Endothelial cell of umbilical vein (primary cell): ENCODE measurements around the gene LRRTM4. TPM values are rescaled to one million over a fixed set of nuclear protein-coding genes. Genes with fewer than 3 reads are reported as not detected.

Source experiments
- BruUV-seq: library from RNA; stranded (reverse); fragments of 400-500 nt; replicated peaks from 2 replicates; lab custom pipeline; 2021; lab: Mats Ljungman, UMichigan
- CTCF ChIA-PET: fragments of 300-600, 350-600 bp; sonication (Branson Sonifier 250); formaldehyde crosslinking; loops from one replicate; lab custom pipeline; 2021; ENCODE audit warnings: antibody characterized with exemption, inconsistent platforms; lab: Charles Lee
- POLR2A ChIA-PET: fragments of 300-600, 350-600 bp; sonication (Branson Sonifier 250); formaldehyde crosslinking; loops from one replicate; lab custom pipeline; 2021; ENCODE audit warnings: antibody characterized with exemption, inconsistent platforms; lab: Charles Lee
- DNase-seq: peaks from one replicate; pipeline ENCODE4 v3.0.0-alpha.2; 2011; ENCODE audit warnings: low read depth, low spot score
- FAIRE-seq: peaks from 2 replicates; lab custom pipeline; 2011; peaks lifted over from hg19 to GRCh38; lab: Jason Lieb, UNC
- H2AFZ ChIP-seq: 2 replicates; pipeline ENCODE4 v1.6.0; 2012; ENCODE audit warnings: low read depth, low read length, control low read depth, inconsistent platforms
- H3K27ac ChIP-seq: 2 replicates; pipeline ENCODE4 v1.5.1; 2011; ENCODE audit warnings: low read depth, mild to moderate bottlenecking, control low read depth, low read length, moderate library complexity; ENCODE audit not compliant: insufficient read depth
- H3K27me3 ChIP-seq, 2 experiments: 2 replicates each; pipeline versions ENCODE4 v1.6.0 to v1.6.1; 2011; ENCODE audit warnings: low read length in 2 of 2, mixed read lengths in 1 of 2; ENCODE audit not compliant: control insufficient read depth in 2 of 2, insufficient read depth in 2 of 2
- H3K36me3 ChIP-seq, 2 experiments: 2 replicates in 1 of 2; 3 replicates in 1 of 2; pipeline ENCODE4 v1.5.1; 2011; ENCODE audit warnings: low read length in 2 of 2, mild to moderate bottlenecking in 1 of 2, moderate library complexity in 1 of 2; ENCODE audit not compliant: control insufficient read depth in 2 of 2, insufficient read depth in 2 of 2; ENCODE audit errors: extremely low read depth in 1 of 2
- H3K4me1 ChIP-seq: 3 replicates; pipeline ENCODE4 v1.5.1; 2011; ENCODE audit warnings: mild to moderate bottlenecking, low read length; ENCODE audit not compliant: control insufficient read depth, insufficient read depth; ENCODE audit errors: extremely low read depth
- H3K4me2 ChIP-seq: 2 replicates; pipeline ENCODE4 v1.6.1; 2011; ENCODE audit warnings: low read length, control low read depth, mixed read lengths; ENCODE audit not compliant: insufficient read depth
- H3K4me3 ChIP-seq, 3 experiments: fragments of 200-600 bp in 1 of 3; sonication (generic), shearing (Covaris generic) in 1 of 3; replicated peaks in 1 of 3; 2 replicates each; pipeline ENCODE4 v1.5.1; 2011 to 2016; ENCODE audit warnings: control low read depth in 3 of 3, low read length in 3 of 3, mild to moderate bottlenecking in 2 of 3, inconsistent platforms in 1 of 3, low read depth in 1 of 3, moderate library complexity in 1 of 3; ENCODE audit not compliant: insufficient read depth in 1 of 3
- H3K79me2 ChIP-seq: 2 replicates; pipeline ENCODE4 v1.6.0; 2012; ENCODE audit warnings: low read length, inconsistent platforms; ENCODE audit not compliant: control insufficient read depth, insufficient read depth
- H3K9ac ChIP-seq: replicated peaks from 2 replicates; pipeline ENCODE3; 2011; ENCODE audit warnings: low read length, control low read depth; ENCODE audit not compliant: insufficient read depth; ENCODE audit errors: extremely low read depth
- H3K9me1 ChIP-seq: replicated peaks from 3 replicates; pipeline ENCODE4 v1.6.0; 2011; ENCODE audit warnings: mild to moderate bottlenecking, low read length; ENCODE audit not compliant: control insufficient read depth, insufficient read depth; ENCODE audit errors: extremely low read depth
- H3K9me3 ChIP-seq: replicated peaks from 2 replicates; pipeline ENCODE4 v1.5.1; 2012; ENCODE audit warnings: low read length, inconsistent platforms; ENCODE audit not compliant: control insufficient read depth, insufficient read depth
- H4K20me1 ChIP-seq: replicated peaks from 2 replicates; pipeline ENCODE3; 2011; ENCODE audit warnings: mild to moderate bottlenecking, low read length; ENCODE audit not compliant: control insufficient read depth, insufficient read depth; ENCODE audit errors: extremely low read depth
- CTCF ChIP-seq, 2 donors: IDR thresholded peaks; 1 replicate in 1 of 2; 2 replicates in 1 of 2; pipeline ENCODE4 v1.5.1; 2011; ENCODE audit warnings: low read length in 2 of 2, mild to moderate bottlenecking in 2 of 2, moderate library complexity in 2 of 2, control low read depth in 1 of 2, inconsistent platforms in 1 of 2, low read depth in 1 of 2; ENCODE audit not compliant: insufficient read depth in 1 of 2; ENCODE audit errors: extremely low read depth in 1 of 2
- EZH2 ChIP-seq: IDR thresholded peaks from 2 replicates; pipeline ENCODE4 v1.6.1; 2012; ENCODE audit warnings: borderline replicate concordance, low read depth, mild to moderate bottlenecking, moderate library complexity, low read length, inconsistent platforms; ENCODE audit not compliant: severe bottlenecking
- FOS ChIP-seq: IDR thresholded peaks from 2 replicates; pipeline ENCODE4 v1.6.1; 2011; ENCODE audit warnings: mild to moderate bottlenecking, low read length, moderate library complexity, borderline replicate concordance; ENCODE audit not compliant: insufficient read depth
- GATA2 ChIP-seq: IDR thresholded peaks from 2 replicates; pipeline ENCODE4 v1.7.0; 2011; ENCODE audit warnings: low read depth, mild to moderate bottlenecking, moderate library complexity, mixed read lengths, low read length; ENCODE audit not compliant: insufficient read length, insufficient read depth
- JUN ChIP-seq: IDR thresholded peaks from 2 replicates; pipeline ENCODE4 v1.6.1; 2011; ENCODE audit warnings: borderline replicate concordance, low read depth; ENCODE audit not compliant: insufficient read length, insufficient read depth
- MYC ChIP-seq: IDR thresholded peaks from one replicate; pipeline ENCODE4 v1.6.1; 2011; ENCODE audit warnings: mild to moderate bottlenecking, low read depth, low read length
- POLR2A ChIP-seq: IDR thresholded peaks from 2 replicates; pipeline ENCODE4 v1.6.1; 2012; ENCODE audit warnings: low read depth, mild to moderate bottlenecking, control low read depth, low read length
- POLR2AphosphoS5 ChIP-seq: IDR thresholded peaks from 2 replicates; pipeline ENCODE4 v1.6.1; 2012; ENCODE audit warnings: low read depth, mild to moderate bottlenecking, control low read depth, low read length, moderate library complexity; ENCODE audit not compliant: insufficient read depth
- dilution Hi-C: fragments of 300-500 bp; cut with MboI; formaldehyde crosslinking; loops from one replicate; pipeline ENCODE4 v1.15.0; 2019; ENCODE audit warnings: low sequenced_read_pairs; ENCODE audit not compliant: extremely low pct_ligation_motif_present
- intact Hi-C: fragments of 100-400 bp; cut with micrococcal nuclease; formaldehyde crosslinking; loops from one replicate; pipeline ENCODE4 v1.10.0; 2022
- polyA plus RNA-seq, 4 experiments: library from polyadenylated mRNA; depleted of rRNA in 3 of 4; stranded (reverse) in 3 of 4; unstranded in 1 of 4; fragments of >200 nt; gene quantifications; 2 replicates each; pipeline versions ENCODE4 v1.2.1 to v1.2.3, GENCODE V29; 2011 to 2012; ENCODE audit warnings: missing spikeins in 1 of 4
- total RNA-seq: library from RNA; stranded (reverse); gene quantifications from 2 replicates; pipeline ENCODE4 v1.2.3, GENCODE V29; 2021
- TF ChIP-seq, protein P1 (sequence below): IDR thresholded peaks from 2 replicates; pipeline ENCODE4 v1.6.1; 2011; ENCODE audit not compliant: insufficient read depth, insufficient read length

Gene LRRTM4
- total and polyA plus RNA-seq, 2 donors (not counting 3 experiments of a cell fraction or from before 2014, with no cell fraction given) = not detected

- no peak for FAIRE-seq
Observed at GRCh38 chr2:77296791-77297190, 225.4 kb downstream of the LRRTM4 start.

More at GRCh38 chr2:77296791-77297190, 225.4 kb downstream of the LRRTM4 start:
- POLR2A ChIA-PET = no interaction called here
- Histone ChIP-seq H3K4me1 (no peaks in the 10 kb centered on the region), H2AFZ (no peak overlapping the region), H3K27me3 (no peaks in the 10 kb centered on the region), H4K20me1 (no peaks in the 10 kb centered on the region), H3K9me1 (no peaks in the 10 kb centered on the region), H3K9ac (no peak overlapping the region), H3K79me2 (no peaks in the 10 kb centered on the region), H3K4me3 (no peak overlapping the region), H3K9me3 (no peaks in the 10 kb centered on the region), H3K27ac (no peak overlapping the region), H3K36me3 (no peaks in the 10 kb centered on the region), H3K4me2 (no peak overlapping the region)
- DNase-seq = no peak
- TF ChIP-seq JUN = no peak
- TF ChIP-seq GATA2 = no peak
- TF ChIP-seq FOS = no peak
- no peak for TF ChIP-seq EZH2
- no peak for TF ChIP-seq POLR2AphosphoS5
- TF ChIP-seq CTCF (IDR thresholded peaks at IDR 0.05; ENCODE audit: extremely low read depth in 1 of 2, insufficient read depth in 1 of 2, low read depth in 1 of 2, low read length in 2 of 2) = no peak
- TF ChIP-seq POLR2A = no peak
- TF ChIP-seq MYC = no peak
- TF ChIP-seq, protein P1, sequence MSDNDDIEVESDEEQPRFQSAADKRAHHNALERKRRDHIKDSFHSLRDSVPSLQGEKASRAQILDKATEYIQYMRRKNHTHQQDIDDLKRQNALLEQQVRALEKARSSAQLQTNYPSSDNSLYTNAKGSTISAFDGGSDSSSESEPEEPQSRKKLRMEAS = no peak
- dilution Hi-C loops (no loop called here), intact Hi-C loops (no loop called here)
- CTCF ChIA-PET = no interaction called here
- no TSS peak for BruUV-seq
